SK-N-DZ (cell line): Measurements from ENCODE around the gene ART1. TPM values are rescaled to one million over a fixed set of nuclear protein-coding genes. Genes with fewer than 3 reads are reported as not detected.
"Not testable (repeated sequence)": the region's sequence is repeated elsewhere in the genome, so short reads cannot be mapped to it uniquely, and the experiment has no call there.

Source experiments
- DNase-seq: peaks from one replicate; pipeline ENCODE4 v3.0.0-alpha.2; 2015; ENCODE audit warnings: low spot score
- polyA plus RNA-seq, 2 experiments: library from polyadenylated mRNA; depleted of rRNA; stranded (reverse); fragments of >200 nt; gene quantifications; 2 replicates each; pipeline ENCODE4 v1.2.3, GENCODE V29; 2014

ART1 gene, protein sequence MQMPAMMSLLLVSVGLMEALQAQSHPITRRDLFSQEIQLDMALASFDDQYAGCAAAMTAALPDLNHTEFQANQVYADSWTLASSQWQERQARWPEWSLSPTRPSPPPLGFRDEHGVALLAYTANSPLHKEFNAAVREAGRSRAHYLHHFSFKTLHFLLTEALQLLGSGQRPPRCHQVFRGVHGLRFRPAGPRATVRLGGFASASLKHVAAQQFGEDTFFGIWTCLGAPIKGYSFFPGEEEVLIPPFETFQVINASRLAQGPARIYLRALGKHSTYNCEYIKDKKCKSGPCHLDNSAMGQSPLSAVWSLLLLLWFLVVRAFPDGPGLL
- not detected in 2 replicates for polyA plus RNA-seq (2014; cell fraction: cytosol; rRNA removed)
- polyA plus RNA-seq (2014; cell fraction: nucleus; rRNA removed) = not detected in 2 replicates

- DNase-seq = no peak
Measured at GRCh38 chr11:3644817-3645235, at the start of gene ART1. Gene ART1, plus strand, starts transcription at chr11:3645128. Its CDS starts 14,086 bp downstream, at chr11:3659214.

GRCh38 chr11:3597743-3598142 is 47.2 kb upstream of the ART1 start:
- not testable (repeated sequence) for DNase-seq

DNA sequence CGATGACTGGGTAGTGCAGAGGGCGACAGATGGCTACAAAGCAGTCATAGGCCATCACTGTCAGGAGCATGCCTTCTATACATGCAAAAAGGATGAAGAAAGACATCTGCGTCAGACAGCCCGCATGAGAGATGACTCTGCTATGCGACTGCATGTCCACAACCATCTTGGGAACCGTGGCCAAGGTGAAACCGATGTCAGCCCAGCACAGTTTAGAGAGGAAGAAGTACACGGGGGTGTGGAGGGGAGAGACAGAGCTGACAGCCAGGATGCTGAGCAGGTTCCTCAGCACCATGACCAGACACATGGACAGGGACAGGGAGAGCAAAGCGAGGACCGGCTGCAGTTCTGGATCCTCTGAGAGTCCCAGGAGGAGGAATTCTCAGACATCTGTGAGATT is 44.7 kb upstream of the ART1 start:
- DNase-seq = not testable (repeated sequence)

- no peak for DNase-seq
Measured at GRCh38 chr11:3604167-3604566, 40.8 kb upstream of the ART1 start.

- no peak for DNase-seq
Measured at GRCh38 chr11:3605283-3605662, 39.7 kb upstream of the ART1 start.

GRCh38 chr11:3605771-3606203 is 39.1 kb upstream of the ART1 start:
- DNase-seq = no peak

- DNase-seq = peak; percentile 32
Measured at GRCh38 chr11:3609416-3610265, 35.3 kb upstream of the ART1 start.

DNA sequence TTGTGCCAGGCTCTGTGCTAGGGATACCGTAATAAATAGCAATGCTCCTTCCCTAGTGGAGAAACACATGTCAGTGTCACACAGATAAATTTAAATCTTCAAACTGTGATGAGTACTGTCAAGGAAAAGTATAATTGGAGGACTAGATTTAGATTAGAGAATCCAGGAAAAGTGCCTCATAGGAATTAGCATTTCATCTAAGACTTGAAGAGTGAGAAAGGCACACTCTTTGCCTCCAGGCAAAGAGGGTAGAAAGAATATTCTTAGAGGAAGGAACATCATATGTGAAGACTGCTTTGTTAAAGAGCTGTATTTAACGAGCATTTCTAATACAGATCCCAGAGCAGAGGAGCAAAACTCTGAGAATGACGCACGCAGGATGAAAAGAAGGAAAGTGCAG is 34.1 kb upstream of the ART1 start:
- DNase-seq = no peak

DNA sequence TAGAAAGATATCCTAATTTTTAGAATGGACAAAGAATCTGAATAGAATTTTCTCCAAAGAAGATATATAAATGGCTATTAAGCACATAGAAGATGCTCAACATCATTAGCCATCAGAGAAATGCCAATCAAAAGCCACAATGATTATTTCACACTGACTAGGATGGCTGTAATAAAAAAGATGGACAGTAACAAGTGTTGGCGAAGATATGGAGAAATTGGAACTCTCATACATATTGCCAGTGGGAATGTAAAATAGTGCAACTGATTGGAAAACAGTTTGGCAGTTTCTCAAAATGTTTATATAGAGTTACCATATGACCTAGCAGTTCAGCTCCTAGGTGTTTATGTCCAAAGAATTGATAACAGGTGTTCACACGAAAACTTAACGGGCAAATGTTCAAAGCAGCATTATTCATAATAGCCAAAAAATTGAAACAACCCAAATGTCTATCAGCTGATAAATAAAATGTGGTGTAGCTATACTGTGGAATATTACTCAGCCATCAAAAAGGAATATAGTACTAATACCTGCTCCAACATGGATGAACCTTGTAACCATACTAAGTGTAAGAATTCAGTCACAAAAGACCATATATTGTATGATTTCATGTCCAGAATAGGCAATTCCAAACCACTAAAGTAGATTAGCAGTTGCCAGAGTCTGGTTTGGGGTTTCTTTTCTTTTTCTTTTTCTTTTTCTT is 32.8 kb upstream of the ART1 start:
- DNase-seq = no peak

DNA sequence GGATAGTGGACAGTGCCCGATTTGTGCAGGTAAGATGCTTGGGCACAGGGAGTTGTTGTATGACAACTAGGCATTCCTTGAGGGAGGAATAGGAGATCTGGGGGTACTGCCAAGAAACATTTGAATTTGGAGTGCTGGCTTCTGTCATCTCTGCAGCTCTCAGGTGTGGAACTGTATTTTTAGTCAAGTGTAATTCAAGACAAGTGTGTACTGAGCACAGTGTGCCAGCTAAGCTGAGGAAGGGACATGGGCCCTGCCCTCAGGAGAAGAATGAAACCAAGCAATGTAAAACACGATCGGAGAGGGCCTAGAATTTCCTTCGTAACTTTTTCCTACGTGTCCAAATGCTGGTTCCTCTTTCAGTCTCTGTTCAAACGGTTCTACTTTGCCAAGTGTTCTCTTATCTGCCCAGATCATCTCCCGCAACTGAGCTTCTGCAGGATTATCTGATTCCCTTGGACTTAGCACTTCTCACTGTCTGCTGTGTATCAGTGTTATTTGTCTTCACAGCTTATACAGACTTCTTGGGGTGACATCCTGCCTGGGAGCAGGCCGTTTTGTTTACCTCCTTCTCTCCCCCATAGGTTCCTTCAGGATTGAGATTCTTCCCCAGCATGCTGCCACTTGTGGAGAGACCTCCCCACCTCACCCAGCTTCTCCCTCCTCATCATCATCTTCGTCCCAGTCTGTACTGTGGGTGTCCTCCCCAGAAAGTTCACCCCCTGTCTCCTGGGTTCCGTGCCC is 30.8 kb upstream of the ART1 start:
- DNase-seq = no peak

DNA sequence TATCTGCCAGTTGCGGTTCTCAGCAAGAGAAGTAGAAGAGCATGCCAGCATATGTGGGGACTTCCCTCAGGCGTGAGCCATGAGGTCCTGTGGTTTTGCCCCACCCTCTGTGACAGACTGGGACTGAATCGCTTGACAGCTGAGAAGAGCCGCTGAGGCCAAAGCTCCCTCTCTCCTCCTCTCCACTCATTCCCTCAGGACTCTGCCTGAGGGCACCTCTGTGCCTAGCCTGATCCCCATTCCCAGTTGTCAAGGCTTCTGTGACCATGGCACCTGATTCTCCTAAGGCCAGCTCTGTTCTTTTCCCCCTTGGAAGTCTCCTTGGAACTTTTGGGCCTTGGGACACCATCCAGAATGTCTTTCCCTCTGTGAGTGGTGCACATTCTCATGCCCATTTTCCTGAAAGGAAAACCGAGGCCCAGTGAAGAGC is 30.2 kb upstream of the ART1 start:
- no peak for DNase-seq

DNA sequence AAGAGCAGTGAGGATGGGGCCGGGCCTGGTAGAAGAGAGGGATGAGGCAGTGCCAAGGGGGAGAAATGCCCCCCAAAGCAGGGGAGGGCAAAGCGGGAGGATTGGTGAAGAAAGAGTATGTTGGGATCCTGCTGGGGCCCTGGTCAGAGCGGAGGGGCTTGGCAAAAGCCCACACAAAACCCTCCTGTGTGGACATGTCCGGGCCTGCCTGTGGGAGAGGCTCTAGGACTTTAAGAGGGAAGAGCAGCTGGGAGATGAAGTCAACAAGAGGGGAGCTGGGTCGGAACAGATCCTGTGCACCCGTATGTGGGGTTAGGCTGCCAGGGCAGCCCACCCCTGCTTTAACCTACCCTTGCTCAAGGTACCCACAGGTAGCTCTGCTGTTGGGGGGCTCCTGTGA is 28.9 kb upstream of the ART1 start:
- DNase-seq = no peak

DNA sequence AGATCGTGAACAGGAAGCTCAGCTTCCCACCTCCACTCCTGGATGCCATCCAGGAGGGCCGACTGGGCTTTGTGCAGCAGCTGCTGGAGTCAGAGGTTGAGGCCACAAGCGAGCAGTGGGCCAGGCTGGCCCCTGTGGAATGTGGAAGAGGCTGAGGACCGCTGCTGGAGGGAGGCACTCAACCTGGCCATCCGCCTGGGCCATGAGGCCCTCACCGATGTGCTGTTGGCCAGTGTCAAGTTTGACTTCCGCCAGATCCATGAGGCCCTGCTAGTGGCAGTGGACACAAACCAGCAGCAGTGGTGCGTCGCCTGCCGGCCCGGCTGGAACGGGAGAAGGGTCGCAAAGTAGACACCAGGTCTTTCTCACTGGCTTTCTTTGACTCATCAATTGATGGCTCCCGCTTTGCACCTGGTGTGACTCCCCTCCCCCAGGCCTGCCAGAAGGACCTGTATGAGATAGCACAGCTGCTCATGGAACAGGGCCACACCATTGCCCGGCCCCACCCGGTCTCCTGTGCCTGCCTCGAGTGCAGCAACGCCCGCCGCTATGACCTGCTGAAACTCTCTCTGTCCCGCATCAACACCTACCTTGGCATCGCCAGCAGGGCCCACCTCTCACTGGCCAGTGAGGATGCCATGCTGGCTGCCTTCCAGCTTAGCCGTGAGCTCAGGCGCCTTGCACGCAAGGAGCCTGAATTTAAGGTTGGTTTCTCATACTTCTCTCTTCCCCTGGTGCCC is 28.0 kb upstream of the ART1 start:
- no peak for DNase-seq

DNA sequence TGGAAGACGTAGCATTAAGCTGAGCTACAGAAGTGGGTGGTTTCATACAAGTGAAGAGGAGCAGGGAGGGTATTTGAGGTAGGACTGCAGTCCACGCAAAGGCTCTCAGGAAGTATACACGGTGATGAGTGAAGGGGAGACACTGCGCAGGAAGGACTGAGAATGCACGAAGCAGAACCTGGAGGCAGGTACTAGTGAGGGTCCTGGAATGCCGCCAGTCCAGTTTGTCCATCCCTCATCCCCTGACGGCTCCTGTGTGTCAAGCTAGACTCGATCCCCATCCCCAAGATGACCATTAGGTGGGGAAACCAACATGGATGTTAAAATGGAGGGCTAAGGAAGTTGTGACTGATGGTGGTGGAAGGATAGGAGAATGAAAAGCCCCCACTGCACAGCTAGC is 26.9 kb upstream of the ART1 start:
- DNase-seq = no peak

DNA sequence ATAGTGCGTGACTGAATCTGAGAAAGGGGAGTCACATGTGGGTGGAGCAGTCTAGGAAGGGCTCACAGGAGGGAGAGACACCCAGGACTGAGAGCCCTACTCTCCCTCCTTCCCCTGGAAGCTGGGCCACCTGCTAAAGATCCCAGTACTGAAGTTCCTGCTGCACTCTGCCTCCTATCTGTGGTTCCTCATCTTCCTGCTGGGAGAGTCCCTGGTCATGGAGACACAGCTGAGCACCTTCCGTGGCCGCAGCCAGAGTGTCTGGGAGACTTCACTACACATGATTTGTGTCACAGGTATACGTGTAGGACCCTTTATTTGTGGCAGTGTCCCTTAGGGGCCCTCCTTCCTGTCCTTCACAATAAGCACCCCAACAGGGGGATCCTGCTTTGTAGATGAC is 22.4 kb upstream of the ART1 start:
- no peak for DNase-seq

DNA sequence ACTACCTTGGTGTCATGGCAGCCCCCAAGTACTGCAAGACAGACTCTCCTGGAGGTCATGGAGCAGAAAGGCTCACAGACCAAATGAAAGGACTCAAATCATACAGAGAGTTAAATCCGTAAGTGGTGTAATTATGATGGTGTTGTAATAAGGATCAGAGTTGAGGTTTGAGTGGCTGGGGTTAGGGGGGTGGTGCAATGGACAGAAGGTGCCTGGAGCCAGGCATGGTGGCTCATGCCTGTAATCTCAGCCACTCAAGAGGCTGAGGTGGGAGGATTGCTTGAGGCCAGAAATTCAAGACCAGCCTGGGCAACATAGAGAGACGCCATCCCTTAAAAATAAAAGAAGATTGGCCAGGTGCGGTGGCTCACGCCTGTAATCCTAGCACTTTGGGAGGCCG is 21.8 kb upstream of the ART1 start:
- DNase-seq = no peak

DNA sequence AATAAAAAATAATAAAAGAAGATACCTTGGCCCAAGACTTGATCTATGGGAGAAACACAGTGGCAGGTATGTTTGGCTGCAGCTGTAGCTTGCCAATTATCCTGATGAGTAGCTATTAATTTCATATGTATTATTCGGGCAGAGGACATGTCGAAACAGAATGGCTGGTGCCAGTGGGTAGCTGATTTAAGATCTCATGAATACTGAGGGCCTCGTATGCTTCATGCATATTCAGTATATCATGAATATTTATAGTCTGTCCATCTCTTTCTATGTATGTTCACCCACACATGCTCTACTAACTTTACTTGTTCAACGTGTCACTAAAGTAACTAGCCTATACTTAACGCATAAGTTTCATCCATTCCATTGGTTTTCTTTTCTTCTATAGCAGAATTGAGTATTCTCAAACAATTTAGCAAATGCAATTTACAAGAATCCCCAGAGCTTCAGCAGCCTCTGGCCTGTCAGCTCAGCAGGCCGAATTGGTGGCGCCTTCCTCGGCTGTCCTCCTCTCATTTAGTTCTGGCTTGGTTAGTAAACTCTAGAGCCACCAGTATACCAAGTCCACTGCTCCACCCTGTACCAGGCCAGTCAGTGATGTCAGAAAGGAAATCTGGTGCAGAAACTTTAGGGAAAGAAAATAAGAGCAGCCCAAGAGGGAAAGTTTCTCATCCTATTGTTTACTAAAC is 21.0 kb upstream of the ART1 start:
- no peak for DNase-seq

DNA sequence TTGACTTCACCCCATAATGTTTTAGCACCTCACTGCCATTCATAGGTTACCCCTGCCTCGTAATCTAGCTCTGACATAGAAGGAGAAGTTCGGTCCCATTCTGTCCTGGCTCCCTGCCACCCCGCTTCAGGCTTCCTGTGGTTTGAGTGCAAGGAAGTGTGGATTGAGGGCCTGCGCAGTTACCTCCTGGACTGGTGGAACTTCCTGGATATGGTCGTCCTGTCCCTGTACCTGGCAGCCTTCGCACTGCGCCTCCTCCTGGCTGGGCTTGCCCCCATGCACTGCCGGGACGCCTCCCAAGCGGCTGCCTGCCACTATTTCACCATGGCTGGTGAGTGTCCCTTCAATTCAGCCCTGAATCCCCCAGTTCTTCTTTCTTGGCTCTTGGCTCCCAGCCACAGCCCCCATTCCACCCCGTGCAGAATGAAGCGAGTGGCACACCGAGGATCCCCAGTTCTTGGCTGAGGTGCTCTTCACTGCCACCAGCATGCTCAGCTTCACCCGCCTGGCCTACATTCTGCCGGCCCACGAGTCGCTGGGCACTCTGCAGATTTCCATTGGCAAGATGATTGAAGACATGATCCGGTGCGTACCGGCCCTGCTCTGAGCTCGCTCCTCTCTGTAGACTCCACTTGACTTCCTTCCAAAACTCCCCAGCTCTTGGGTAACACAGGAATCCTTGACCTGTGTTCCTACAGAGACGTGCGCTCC is 18.5 kb upstream of the ART1 start:
- DNase-seq = no peak

GRCh38 chr11:3627291-3627690 is 17.6 kb upstream of the ART1 start:
- no peak for DNase-seq
